Kidney epithelial cell (primary cell): ENCODE measurements around the gene CIB1. TPM values are rescaled to one million over a fixed set of nuclear protein-coding genes. Genes with fewer than 3 reads are reported as not detected.
A peak's percentile ranks its signal among the peaks of the same experiment; 100 is the strongest.

Experiments
- DNase-seq: peaks from one replicate; pipeline ENCODE4 v3.0.0-alpha.2; 2010; ENCODE audit warnings: low read depth
- H3K27me3 ChIP-seq: 2 replicates; pipeline ENCODE4 v1.6.0; 2011; ENCODE audit warnings: low read length; ENCODE audit not compliant: control insufficient read depth, insufficient read depth
- H3K36me3 ChIP-seq: 2 replicates; pipeline ENCODE4 v1.5.1; 2011; ENCODE audit warnings: low read length; ENCODE audit not compliant: control insufficient read depth, insufficient read depth
- H3K4me3 ChIP-seq: 2 replicates; pipeline ENCODE4 v1.5.1; 2011; ENCODE audit warnings: low read depth, mild to moderate bottlenecking, control low read depth, low read length
- CTCF ChIP-seq: IDR thresholded peaks from 2 replicates; pipeline ENCODE4 v1.5.1; 2011; ENCODE audit warnings: mild to moderate bottlenecking, moderate library complexity, low read length, control low read depth, inconsistent platforms; ENCODE audit not compliant: insufficient read depth, poor library complexity, severe bottlenecking
- total RNA-seq: library from RNA; depleted of rRNA; stranded (reverse); fragments of >200 nt; gene quantifications from 2 replicates; pipeline ENCODE4 v1.2.3, GENCODE V29; 2015

Gene CIB1
- total RNA-seq, 1 donor from 2014 or later, result 33.6 TPM

DNA sequence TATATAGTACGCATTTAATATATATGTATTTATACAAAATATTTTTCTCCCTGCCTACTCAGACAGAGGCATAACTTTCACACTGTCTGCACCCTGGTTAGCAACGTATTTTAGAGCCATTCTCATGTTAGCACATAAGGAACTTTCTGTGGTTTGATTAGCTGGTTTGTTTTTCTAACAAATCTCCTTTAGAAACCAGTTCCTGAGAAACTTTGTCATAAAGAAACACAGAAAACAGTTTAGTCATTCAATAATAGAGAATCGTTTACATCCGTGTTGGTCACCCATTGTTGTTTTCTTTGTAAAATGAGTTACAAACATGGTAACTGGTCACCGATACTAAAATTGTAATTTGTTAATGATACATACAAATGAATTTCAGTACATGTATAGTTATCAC lies 25.8 kb upstream of the CIB1 start:
- H3K4me3 ChIP-seq, result no peak overlapping the region
- DNase-seq, result no peak
- TF ChIP-seq CTCF, result no peak
- no peaks in the 10 kb centered on the region for H3K36me3 ChIP-seq
- H3K27me3 ChIP-seq, result no peaks in the 10 kb centered on the region

GRCh38 chr15:90257776-90258175 lies 24.0 kb upstream of the CIB1 start:
- H3K4me3 ChIP-seq, result no peak overlapping the region
- no peak for TF ChIP-seq CTCF
- H3K36me3 ChIP-seq, result no peaks in the 10 kb centered on the region
- no peaks in the 10 kb centered on the region for H3K27me3 ChIP-seq
- DNase-seq, result no peak

DNA sequence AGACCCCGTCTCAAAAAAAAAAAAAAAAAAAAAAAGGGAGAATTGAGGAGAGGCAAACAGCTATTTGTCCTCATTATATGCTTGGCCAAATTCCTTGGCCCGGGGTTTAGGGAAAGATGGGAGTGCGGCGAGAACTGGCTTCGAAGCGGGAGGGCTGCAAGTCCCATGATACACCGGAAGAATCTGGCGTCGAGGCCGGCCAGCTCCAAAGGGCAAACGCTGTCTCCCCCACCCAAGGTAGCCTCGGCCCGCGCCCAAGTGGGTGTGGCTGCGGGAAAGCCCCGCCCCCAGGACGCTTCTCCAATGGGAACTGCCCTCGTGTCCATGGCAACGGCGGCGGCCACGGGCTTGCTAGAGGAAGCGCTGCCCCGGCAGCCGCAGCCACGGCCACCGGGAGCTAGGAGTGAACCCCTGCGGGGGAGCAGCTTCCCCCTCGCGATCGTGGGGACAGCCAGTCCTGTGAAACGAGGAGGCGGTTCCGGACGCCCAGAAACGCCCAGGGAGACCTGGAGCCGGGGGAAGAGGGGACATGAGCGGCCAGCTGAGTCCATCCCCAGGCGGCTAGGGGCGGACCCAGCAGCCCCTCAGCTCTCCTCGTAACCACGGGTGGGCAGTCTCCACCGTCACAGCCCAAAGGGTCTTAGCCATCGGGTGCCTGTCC lies 15.6 kb upstream of the CIB1 start, which contains the start of gene TTLL13:
Gene TTLL13 (plus strand): TSS at position 354 of the 661 bp plus-strand sequence. CDS start 1,075 bp downstream, outside the sequence.
- Histone ChIP-seq H3K36me3 (no peaks in the 10 kb centered on the region), H3K4me3 (peak within 1 kb of the TSS; percentile 49), H3K27me3 (no peaks in the 10 kb centered on the region)
- no peak for TF ChIP-seq CTCF
- peak; percentile 57 for DNase-seq

DNA sequence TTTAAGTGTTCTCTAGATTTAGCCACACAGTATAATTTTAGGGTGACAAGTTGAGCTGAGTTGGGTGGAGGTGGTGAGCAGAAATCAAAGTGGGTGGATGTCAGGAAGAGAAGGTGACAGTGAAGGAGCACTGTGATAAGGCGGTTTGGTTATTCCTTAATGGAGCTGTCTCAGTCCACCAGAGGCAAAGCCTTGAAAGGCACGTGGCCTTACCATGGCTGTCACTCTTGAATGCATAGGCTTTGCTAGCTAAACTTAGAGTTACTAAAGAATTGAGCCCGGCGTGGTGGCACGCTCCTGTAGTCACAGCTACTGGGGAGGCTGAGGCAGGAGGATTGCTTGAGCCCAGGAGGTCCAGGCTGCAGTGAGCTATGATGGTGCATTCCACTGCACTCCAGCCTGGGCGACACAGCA lies 15.1 kb upstream of the CIB1 start:
- TF ChIP-seq CTCF, result no peak
- no peak overlapping the region for H3K4me3 ChIP-seq
- no peaks in the 10 kb centered on the region for H3K27me3 ChIP-seq
- no peaks in the 10 kb centered on the region for H3K36me3 ChIP-seq
- DNase-seq, result no peak

DNA sequence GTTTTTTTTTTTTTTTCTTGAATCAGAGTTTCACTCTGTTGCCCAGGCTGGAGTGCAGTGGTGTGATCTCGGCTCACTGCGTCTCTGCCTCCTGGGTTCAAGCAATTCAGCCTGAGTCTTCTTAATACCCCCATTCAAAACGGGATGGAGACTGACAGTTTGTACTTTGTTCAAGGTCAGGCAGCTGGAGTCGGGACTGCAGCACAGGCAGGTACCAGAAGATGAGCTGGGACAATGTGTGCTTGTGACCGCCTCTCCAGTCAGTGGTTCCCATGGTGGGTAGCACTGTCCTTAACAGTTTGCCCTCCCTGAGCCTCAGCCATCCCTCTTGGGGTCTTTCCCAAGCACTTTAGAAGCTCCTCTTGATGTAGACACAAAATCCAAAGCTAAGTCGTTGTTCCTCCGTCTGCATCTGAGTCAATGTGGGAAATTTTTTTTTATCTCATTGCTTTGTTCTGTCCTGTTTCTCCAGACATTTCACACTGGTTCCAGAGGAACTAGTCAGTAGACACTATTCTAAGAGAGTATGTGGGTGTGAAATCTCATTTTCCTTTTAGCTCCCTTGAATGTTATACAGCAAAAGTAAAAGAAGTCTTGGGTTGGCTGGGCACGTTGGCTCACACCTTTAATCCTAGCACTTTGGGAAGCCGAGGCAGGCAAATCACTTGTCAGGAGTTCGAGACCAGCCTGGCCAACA lies 10.3 kb upstream of the CIB1 start:
- no peak for DNase-seq
- no peak overlapping the region for H3K4me3 ChIP-seq
- no peaks in the 10 kb centered on the region for H3K36me3 ChIP-seq
- TF ChIP-seq CTCF, result no peak
- H3K27me3 ChIP-seq, result no peaks in the 10 kb centered on the region
